ENCODE data around the gene ATXN2.
"Not testable (repeated sequence)": the region's sequence is repeated elsewhere in the genome, so short reads cannot be mapped to it uniquely, and the experiment has no call there.

Gene ATXN2

DNA sequence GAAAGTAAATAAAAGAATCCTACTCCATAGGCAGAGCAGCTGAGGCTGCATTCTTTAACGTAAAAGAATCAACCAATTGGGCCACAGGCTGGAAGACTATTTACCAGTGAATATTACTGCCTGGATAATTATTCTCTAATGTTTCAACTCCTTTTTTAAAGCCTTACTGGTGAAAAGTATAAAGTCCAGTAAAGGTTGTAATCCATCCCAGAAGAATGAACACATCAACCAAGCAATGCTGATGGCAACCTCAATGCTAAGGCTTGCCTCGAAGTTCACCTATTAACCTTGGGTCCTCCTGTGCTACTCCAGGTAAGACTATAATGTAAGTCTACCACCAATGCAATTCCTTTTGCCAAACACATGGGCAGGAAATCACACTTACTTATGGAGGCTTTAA lies 77.3 kb downstream of the ATXN2 start:
- H3K27me3 ChIP-seq (ENCODE audit: low read depth, low read length): no peaks in the 10 kb centered on the region
- H3K4me1 ChIP-seq (ENCODE audit: control insufficient read depth in 1 of 2, insufficient read depth in 2 of 2, low read length in 2 of 2): no peaks in the 10 kb centered on the region
- no peaks in the 10 kb centered on the region for H3K9me3 ChIP-seq (ENCODE audit: control insufficient read depth in 1 of 2, low read length in 2 of 2)
- H3K36me3 ChIP-seq (ENCODE audit: control insufficient read depth in 1 of 2, insufficient read depth in 2 of 2, low read length in 2 of 2): peaks cover 62 to 65% of the 10 kb centered on the region in 2 donors
- H3K4me3 ChIP-seq (ENCODE audit: low read depth in 1 of 2, low read length in 2 of 2): no peak overlapping the region
- no peak overlapping the region for H3K27ac ChIP-seq (ENCODE audit: low read length)

DNA sequence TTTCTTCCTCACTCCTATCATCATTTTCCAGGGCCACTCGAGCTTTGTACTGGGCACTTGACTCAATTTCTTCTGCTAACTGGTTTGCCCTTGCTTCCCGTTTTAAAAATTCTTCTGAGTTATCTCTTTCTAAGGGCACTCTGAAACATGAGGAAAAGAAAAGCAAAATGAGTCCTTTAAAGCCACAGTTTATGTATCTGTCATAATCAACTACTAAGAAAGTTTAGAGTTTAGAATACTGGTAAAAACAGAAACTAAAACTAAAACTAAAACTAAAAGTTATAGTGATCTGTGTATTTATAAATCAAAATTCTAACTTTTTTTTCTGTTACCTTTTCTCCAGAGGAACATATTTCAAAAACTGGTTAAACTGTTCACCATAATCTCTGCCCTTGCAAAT lies 79.2 kb downstream of the ATXN2 start:
- no peaks in the 10 kb centered on the region for H3K4me1 ChIP-seq (ENCODE audit: control insufficient read depth in 1 of 2, insufficient read depth in 2 of 2, low read length in 2 of 2)
- H3K36me3 ChIP-seq (ENCODE audit: control insufficient read depth in 1 of 2, insufficient read depth in 2 of 2, low read length in 2 of 2): peaks cover 64 to 67% of the 10 kb centered on the region in 2 donors
- no peak overlapping the region for H3K27ac ChIP-seq (ENCODE audit: low read length)
- H3K27me3 ChIP-seq (ENCODE audit: low read depth, low read length): no peaks in the 10 kb centered on the region
- no peak overlapping the region for H3K4me3 ChIP-seq (ENCODE audit: low read depth in 1 of 2, low read length in 2 of 2)
- H3K9me3 ChIP-seq (ENCODE audit: control insufficient read depth in 1 of 2, low read length in 2 of 2): no peaks in the 10 kb centered on the region

DNA sequence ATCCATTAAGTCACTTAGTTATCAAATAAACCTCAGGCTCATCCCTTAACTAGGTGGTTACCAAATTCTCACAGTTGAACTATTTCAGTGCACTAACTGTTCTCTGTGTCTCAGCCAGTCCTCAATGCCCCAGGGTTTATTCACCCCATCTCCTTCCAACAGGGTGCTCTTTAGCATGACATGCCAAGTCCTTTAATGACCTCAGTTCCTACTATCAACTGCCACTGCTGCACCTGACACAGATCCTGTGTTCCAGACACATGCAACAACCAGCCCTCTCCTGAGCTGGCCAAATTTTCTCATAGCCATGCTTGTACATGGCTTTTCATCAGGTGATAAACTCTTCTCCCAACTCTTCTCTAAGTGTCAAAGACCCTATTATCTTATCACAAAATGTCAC lies 80.0 kb downstream of the ATXN2 start:
- H3K4me3 ChIP-seq (ENCODE audit: low read depth in 1 of 2, low read length in 2 of 2): no peak overlapping the region
- no peaks in the 10 kb centered on the region for H3K27me3 ChIP-seq (ENCODE audit: low read depth, low read length)
- no peaks in the 10 kb centered on the region for H3K4me1 ChIP-seq (ENCODE audit: control insufficient read depth in 1 of 2, insufficient read depth in 2 of 2, low read length in 2 of 2)
- peaks cover 56 to 60% of the 10 kb centered on the region in 2 donors for H3K36me3 ChIP-seq (ENCODE audit: control insufficient read depth in 1 of 2, insufficient read depth in 2 of 2, low read length in 2 of 2)
- H3K9me3 ChIP-seq (ENCODE audit: control insufficient read depth in 1 of 2, low read length in 2 of 2): no peaks in the 10 kb centered on the region
- H3K27ac ChIP-seq (ENCODE audit: low read length): no peak overlapping the region

DNA sequence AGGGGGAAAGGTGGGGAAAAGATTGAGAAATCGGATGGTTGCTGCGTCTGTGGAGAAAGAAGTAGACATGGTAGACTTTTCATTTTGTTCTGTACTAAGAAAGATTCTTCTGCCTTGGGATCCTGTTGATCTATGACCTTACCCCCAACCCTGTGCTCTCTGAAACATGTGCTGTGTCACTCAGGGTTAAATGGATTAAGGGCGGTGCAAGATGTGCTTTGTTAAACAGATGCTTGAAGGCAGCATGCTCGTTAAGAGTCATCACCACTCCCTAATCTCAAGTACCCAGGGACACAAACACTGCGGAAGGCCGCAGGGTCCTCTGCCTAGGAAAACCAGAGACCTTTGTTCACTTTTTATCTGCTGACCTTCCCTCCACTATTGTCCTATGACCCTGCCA lies 91.4 kb downstream of the ATXN2 start:
- H3K4me1 ChIP-seq (ENCODE audit: control insufficient read depth in 1 of 2, insufficient read depth in 2 of 2, low read length in 2 of 2); H3K4me3 ChIP-seq (ENCODE audit: low read depth in 1 of 2, low read length in 2 of 2); H3K9me3 ChIP-seq (ENCODE audit: control insufficient read depth in 1 of 2, low read length in 2 of 2); H3K27me3 ChIP-seq (ENCODE audit: low read depth, low read length); H3K27ac ChIP-seq (ENCODE audit: low read length): not testable (repeated sequence)
- H3K36me3 ChIP-seq (ENCODE audit: control insufficient read depth in 1 of 2, insufficient read depth in 2 of 2, low read length in 2 of 2): peaks cover 34 to 71% of the 10 kb centered on the region in 2 donors

DNA sequence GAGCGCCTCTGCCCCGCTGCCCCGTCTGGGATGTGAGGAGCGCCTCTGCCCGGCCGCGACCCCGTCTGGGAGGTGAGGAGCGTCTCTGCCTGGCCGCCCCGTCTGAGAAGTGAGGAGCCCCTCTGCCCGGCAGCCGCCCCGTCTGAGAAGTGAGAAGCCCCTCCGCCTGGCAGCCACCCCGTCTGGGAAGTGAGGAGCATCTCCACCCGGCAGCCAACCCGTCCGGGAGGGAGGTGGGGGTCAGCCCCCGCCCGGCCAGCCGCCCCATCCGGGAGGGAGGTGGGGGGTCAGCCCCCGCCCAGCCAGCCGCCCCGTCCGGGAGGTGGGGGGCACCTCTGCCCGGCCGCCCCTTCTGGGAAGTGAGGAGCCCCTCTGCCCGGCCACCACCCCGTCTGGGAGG lies 91.9 kb downstream of the ATXN2 start:
- not testable (repeated sequence) for H3K9me3 ChIP-seq (ENCODE audit: control insufficient read depth in 1 of 2, low read length in 2 of 2); H3K4me1 ChIP-seq (ENCODE audit: control insufficient read depth in 1 of 2, insufficient read depth in 2 of 2, low read length in 2 of 2); H3K27me3 ChIP-seq (ENCODE audit: low read depth, low read length); H3K4me3 ChIP-seq (ENCODE audit: low read depth in 1 of 2, low read length in 2 of 2); H3K27ac ChIP-seq (ENCODE audit: low read length)
- H3K36me3 ChIP-seq (ENCODE audit: control insufficient read depth in 1 of 2, insufficient read depth in 2 of 2, low read length in 2 of 2): peaks cover 32 to 69% of the 10 kb centered on the region in 2 donors

DNA sequence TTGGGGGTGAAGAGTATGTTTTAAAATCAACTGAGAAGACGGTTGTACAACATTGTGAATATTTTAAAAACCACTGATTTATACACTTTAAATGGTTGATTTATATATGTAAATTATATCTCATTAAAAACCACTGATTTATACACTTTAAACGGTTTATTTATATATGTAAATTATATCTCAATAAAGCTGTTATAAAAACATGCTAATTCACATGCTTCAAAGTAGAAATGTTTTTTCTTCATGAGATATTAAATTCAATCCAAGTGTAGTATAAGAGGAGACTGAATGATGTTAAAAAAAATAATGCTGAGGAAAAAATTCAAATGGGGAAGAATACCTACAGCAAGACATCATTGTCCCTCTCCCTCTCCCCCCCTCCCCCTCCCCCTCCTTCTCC lies 92.9 kb downstream of the ATXN2 start:
- H3K36me3 ChIP-seq (ENCODE audit: control insufficient read depth in 1 of 2, insufficient read depth in 2 of 2, low read length in 2 of 2): peaks cover 28 to 60% of the 10 kb centered on the region in 2 donors
- H3K4me3 ChIP-seq (ENCODE audit: low read depth in 1 of 2, low read length in 2 of 2): no peak overlapping the region
- no peak overlapping the region for H3K27ac ChIP-seq (ENCODE audit: low read length)
- H3K4me1 ChIP-seq (ENCODE audit: control insufficient read depth in 1 of 2, insufficient read depth in 2 of 2, low read length in 2 of 2): no peaks in the 10 kb centered on the region
- H3K27me3 ChIP-seq (ENCODE audit: low read depth, low read length): no peaks in the 10 kb centered on the region
- H3K9me3 ChIP-seq (ENCODE audit: control insufficient read depth in 1 of 2, low read length in 2 of 2): no peaks in the 10 kb centered on the region

DNA sequence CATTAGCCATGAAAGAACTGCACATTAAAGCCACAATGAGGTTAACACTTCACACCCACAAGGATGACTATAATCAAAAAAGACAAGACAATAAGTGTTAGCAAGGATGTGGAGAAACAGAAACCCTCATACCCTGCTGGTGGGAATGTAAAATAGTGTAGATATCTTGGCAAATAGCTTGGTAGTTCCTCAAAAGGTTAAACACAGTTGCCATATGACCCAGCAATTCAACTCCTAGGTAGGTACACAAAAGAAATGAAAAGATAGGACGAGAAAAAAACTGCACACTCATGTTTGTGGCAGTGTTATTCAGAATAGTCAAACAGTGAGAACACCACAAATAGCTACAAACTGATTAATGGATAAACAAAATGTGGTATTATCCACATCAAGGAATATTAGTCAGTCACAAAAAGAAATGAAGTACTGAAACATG lies 93.5 kb downstream of the ATXN2 start:
- peaks cover 22 to 53% of the 10 kb centered on the region in 2 donors for H3K36me3 ChIP-seq (ENCODE audit: control insufficient read depth in 1 of 2, insufficient read depth in 2 of 2, low read length in 2 of 2)
- H3K4me1 ChIP-seq (ENCODE audit: control insufficient read depth in 1 of 2, insufficient read depth in 2 of 2, low read length in 2 of 2): no peaks in the 10 kb centered on the region
- no peaks in the 10 kb centered on the region for H3K27me3 ChIP-seq (ENCODE audit: low read depth, low read length)

DNA sequence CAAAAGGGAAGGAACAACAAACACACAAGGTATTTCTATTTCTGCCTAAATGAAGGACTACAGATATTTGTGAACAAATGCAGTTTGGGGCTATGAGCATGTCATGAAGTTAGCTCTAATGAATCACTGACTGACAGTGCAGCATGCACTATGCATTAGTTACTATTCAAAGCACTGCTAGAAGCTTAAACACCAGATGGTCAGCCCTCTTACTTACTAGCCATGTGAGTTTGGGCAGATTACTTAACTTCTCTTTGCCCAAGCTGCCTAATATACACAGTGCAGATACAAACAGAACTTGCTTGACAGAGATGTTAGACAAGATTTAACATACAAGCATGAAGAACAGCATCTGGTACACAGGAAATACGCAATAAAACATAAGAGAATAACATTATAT lies 96.0 kb downstream of the ATXN2 start:
- H3K4me1 ChIP-seq (ENCODE audit: control insufficient read depth in 1 of 2, insufficient read depth in 2 of 2, low read length in 2 of 2): no peaks in the 10 kb centered on the region

More for the DNA sequence above, 93.5 kb downstream of the ATXN2 start:
- Histone ChIP-seq H3K9me3 (ENCODE audit: control insufficient read depth in 1 of 2, low read length in 2 of 2) (no peaks in the 10 kb centered on the region), H3K27ac (ENCODE audit: low read length) (no peak overlapping the region), H3K4me3 (ENCODE audit: low read depth in 1 of 2, low read length in 2 of 2) (no peak overlapping the region)

DNA sequence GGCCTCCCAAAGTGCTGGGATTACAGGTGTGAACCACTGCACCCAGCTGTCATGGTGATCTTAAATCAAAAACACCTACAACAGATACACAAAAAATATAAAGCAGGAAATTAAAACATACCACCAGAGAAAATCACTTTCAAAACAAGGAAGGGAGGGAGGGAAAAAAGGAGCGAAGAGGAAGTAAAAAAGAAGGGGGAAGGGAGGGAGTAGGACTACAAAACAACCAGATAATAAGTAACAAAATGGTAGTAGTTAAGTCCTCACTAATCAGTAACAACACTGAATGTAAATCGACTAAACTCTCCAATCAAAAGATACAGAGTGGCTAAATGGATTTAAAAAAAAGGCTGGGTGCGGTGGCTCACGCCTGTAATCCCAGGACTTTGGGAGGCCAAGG lies 104.4 kb downstream of the ATXN2 start:
- no peak overlapping the region for H3K27ac ChIP-seq (ENCODE audit: low read length)
- H3K9me3 ChIP-seq (ENCODE audit: control insufficient read depth in 1 of 2, low read length in 2 of 2): no peaks in the 10 kb centered on the region
- no peaks in the 10 kb centered on the region for H3K27me3 ChIP-seq (ENCODE audit: low read depth, low read length)
- H3K4me3 ChIP-seq (ENCODE audit: low read depth in 1 of 2, low read length in 2 of 2): no peak overlapping the region
- H3K36me3 ChIP-seq (ENCODE audit: control insufficient read depth in 1 of 2, insufficient read depth in 2 of 2, low read length in 2 of 2): peaks cover 21 to 48% of the 10 kb centered on the region in 2 donors
- no peaks in the 10 kb centered on the region for H3K4me1 ChIP-seq (ENCODE audit: control insufficient read depth in 1 of 2, insufficient read depth in 2 of 2, low read length in 2 of 2)

More for the DNA sequence above, 96.0 kb downstream of the ATXN2 start:
- Histone ChIP-seq H3K36me3 (ENCODE audit: control insufficient read depth in 1 of 2, insufficient read depth in 2 of 2, low read length in 2 of 2) (peaks cover 14 to 44% of the 10 kb centered on the region in 2 donors), H3K4me3 (ENCODE audit: low read depth in 1 of 2, low read length in 2 of 2) (no peak overlapping the region), H3K27ac (ENCODE audit: low read length) (no peak overlapping the region), H3K9me3 (ENCODE audit: control insufficient read depth in 1 of 2, low read length in 2 of 2) (no peaks in the 10 kb centered on the region), H3K27me3 (ENCODE audit: low read depth, low read length) (no peaks in the 10 kb centered on the region)

DNA sequence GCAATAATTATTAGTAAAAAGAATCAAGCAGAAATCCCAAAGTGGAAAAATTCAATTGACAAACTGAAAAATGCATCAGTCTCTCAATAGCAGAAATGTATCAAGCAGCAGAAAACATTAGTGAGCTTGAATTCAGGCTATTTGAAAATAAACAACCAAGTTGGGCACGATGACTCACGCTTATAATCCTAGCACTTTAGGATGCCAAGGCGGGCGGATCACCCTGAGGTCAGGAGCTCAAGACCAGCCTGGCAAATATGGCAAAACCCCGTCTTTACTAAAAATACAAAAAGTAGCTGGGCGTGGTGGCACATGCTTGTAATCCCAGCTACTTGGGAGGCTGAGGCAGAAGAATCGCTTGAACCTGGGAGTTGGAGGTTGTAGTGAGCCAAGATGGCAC lies 106.1 kb downstream of the ATXN2 start:
- H3K36me3 ChIP-seq (ENCODE audit: control insufficient read depth in 1 of 2, insufficient read depth in 2 of 2, low read length in 2 of 2): peaks cover 25 to 49% of the 10 kb centered on the region in 2 donors
- not testable (repeated sequence) for H3K4me1 ChIP-seq (ENCODE audit: control insufficient read depth in 1 of 2, insufficient read depth in 2 of 2, low read length in 2 of 2); H3K9me3 ChIP-seq (ENCODE audit: control insufficient read depth in 1 of 2, low read length in 2 of 2); H3K4me3 ChIP-seq (ENCODE audit: low read depth in 1 of 2, low read length in 2 of 2); H3K27me3 ChIP-seq (ENCODE audit: low read depth, low read length); H3K27ac ChIP-seq (ENCODE audit: low read length)

DNA sequence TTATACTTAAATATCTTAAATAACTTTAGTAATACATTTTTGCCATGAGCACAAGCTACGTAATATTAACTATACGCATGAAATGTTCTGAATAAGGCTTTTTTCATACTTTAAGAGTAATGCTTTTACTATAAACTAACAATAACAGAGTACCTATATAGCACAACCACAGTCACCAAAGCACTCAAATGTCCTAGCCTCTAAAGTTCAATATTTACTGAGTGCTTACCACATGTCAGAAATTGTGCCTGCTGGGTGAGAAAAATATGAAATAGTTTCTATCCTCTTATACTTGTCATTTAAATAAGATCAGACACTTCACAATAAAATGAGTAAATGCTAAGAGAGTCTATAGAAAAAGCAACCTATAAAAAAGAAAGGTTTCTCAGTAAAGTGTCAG lies 110.3 kb downstream of the ATXN2 start:
- Histone ChIP-seq H3K27ac (ENCODE audit: low read length) (no peak overlapping the region), H3K27me3 (ENCODE audit: low read depth, low read length) (no peaks in the 10 kb centered on the region), H3K4me3 (ENCODE audit: low read depth in 1 of 2, low read length in 2 of 2) (no peak overlapping the region), H3K9me3 (ENCODE audit: control insufficient read depth in 1 of 2, low read length in 2 of 2) (no peaks in the 10 kb centered on the region), H3K4me1 (ENCODE audit: control insufficient read depth in 1 of 2, insufficient read depth in 2 of 2, low read length in 2 of 2) (peaks cover 0 to 4% of the 10 kb centered on the region in 2 donors), H3K36me3 (ENCODE audit: control insufficient read depth in 1 of 2, insufficient read depth in 2 of 2, low read length in 2 of 2) (peaks cover 44 to 49% of the 10 kb centered on the region in 2 donors)

DNA sequence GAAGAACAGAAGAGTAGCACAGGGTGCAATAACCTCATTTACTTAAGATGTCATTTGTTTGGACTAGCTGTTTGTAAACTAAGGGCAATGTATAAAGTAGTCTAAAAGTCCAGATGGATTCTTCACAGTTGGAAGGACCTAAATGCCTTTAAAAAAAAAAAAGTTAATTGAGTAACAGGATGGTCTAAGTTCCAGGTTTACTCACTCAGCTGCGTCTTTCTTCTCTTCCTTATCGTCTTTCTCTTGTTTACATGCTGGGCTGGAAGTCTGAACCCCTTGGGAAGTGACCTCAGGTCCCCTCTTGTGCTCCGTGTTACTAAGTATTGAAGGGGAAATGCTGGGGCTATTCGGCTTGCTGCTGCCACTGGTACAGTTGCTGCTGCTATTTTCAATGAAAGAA lies 110.8 kb downstream of the ATXN2 start:
- Histone ChIP-seq H3K4me3 (ENCODE audit: low read depth in 1 of 2, low read length in 2 of 2) (no peak overlapping the region), H3K4me1 (ENCODE audit: control insufficient read depth in 1 of 2, insufficient read depth in 2 of 2, low read length in 2 of 2) (peaks cover 0 to 4% of the 10 kb centered on the region in 2 donors), H3K36me3 (ENCODE audit: control insufficient read depth in 1 of 2, insufficient read depth in 2 of 2, low read length in 2 of 2) (peaks cover 48 to 54% of the 10 kb centered on the region in 2 donors), H3K9me3 (ENCODE audit: control insufficient read depth in 1 of 2, low read length in 2 of 2) (no peaks in the 10 kb centered on the region), H3K27ac (ENCODE audit: low read length) (no peak overlapping the region), H3K27me3 (ENCODE audit: low read depth, low read length) (no peaks in the 10 kb centered on the region)

Data from muscle layer of duodenum (tissue), 2 donors.